Mesothelial cell of epicardium (in vitro differentiated cells): Measurements from ENCODE around the gene SKA3. TPM values are rescaled to one million over a fixed set of nuclear protein-coding genes. Genes with fewer than 3 reads are reported as not detected.
"Not testable (repeated sequence)": the region's sequence is repeated elsewhere in the genome, so short reads cannot be mapped to it uniquely, and the experiment has no call there.

Experiments used
- DNase-seq, 2 experiments: peaks; one replicate each; pipeline ENCODE4 v3.0.0; 2021; ENCODE audit warnings: low spot score in 2 of 2; ENCODE audit not compliant: unreplicated experiment in 2 of 2
- H3K27ac Mint-ChIP-seq: 2 replicates; pipeline ENCODE4 v1.8.0; 2021; ENCODE audit warnings: mixed read lengths
- H3K27me3 Mint-ChIP-seq: 2 replicates; pipeline ENCODE4 v1.8.0; 2021; ENCODE audit warnings: low read depth, mixed read lengths
- H3K36me3 Mint-ChIP-seq: 2 replicates; pipeline ENCODE4 v1.8.0; 2021; ENCODE audit warnings: mixed read lengths
- H3K4me1 Mint-ChIP-seq: 2 replicates; pipeline ENCODE4 v1.8.0; 2021; ENCODE audit warnings: mixed read lengths
- H3K4me3 Mint-ChIP-seq: 2 replicates; pipeline ENCODE4 v1.8.0; 2021; ENCODE audit warnings: mild to moderate bottlenecking, moderate library complexity, mixed read lengths
- H3K9me3 Mint-ChIP-seq: 2 replicates; pipeline ENCODE4 v1.8.0; 2021; ENCODE audit warnings: mixed read lengths
- total RNA-seq: library from RNA; stranded (reverse); gene quantifications from 3 replicates; pipeline ENCODE4 v1.2.1, GENCODE V29; 2021
- TF ChIP-seq, protein P1 (sequence below): fragments of 200-600 bp; sonication (generic); IDR thresholded peaks from one replicate; pipeline ENCODE4 v1.5.0; 2021; ENCODE audit warnings: antibody characterized with exemption; ENCODE audit not compliant: unreplicated experiment

Gene SKA3
- total RNA-seq, 1 donor from 2014 or later: 9.3 TPM

DNA sequence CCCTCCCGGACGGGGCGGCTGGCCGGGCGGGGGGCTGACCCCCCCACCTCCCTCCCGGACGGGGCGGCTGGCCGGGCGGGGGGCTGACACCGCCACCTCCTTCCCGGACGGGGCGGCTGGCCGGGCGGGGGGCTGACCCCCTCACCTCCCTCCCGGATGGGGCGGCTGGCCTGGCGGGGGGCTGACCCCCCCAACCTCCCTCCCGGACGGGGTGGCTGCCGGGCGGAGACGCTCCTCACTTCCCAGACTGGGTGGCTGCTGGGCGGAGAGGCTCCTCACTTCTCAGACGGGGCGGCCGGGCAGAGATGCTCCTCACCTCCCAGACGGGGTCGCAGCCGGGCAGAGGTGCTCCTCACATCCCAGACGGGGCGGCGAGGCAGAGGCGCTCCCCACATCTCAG lies 10.1 kb upstream of the SKA3 start:
- not testable (repeated sequence) for DNase-seq

DNA sequence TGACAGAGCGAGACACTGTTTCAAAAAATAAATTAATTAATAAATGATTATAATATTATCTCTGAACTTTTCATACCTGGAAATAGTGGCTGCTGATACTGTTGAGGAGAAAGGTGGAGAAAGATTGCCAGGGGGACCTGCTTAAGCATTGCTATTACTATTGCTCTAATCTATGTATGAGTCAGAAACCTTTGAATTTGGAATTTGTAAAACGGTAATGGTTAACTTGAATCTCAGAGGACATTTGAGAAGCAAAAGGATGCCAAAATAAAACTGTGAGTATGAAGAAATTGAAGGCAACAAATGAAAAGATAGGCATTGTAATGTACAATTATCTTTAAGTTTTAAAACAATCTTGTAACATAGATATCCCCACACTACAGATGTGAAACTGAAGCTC lies 5.3 kb upstream of the SKA3 start:
- no peak for DNase-seq
- H3K36me3 Mint-ChIP-seq: no peaks in the 10 kb centered on the region

More for the DNA sequence above, 10.1 kb upstream of the SKA3 start:
- H3K9me3 Mint-ChIP-seq: peaks cover 15% of the 10 kb centered on the region
- not testable (repeated sequence) for H3K36me3 Mint-ChIP-seq, H3K27me3 Mint-ChIP-seq, H3K4me1 Mint-ChIP-seq, H3K27ac Mint-ChIP-seq, H3K4me3 Mint-ChIP-seq

DNA sequence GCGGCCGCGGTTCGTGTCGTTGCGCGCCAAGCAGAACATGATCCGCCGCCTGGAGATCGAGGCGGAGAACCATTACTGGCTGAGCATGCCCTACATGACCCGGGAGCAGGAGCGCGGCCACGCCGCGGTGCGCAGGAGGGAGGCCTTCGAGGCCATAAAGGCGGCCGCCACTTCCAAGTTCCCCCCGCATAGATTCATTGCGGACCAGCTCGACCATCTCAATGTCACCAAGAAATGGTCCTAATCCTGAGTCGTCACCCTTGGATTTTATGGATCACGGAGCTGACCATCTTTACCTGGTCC lies 581 bp upstream of the SKA3 start:
- peaks cover 12% of the 10 kb centered on the region for H3K4me1 Mint-ChIP-seq
- peak overlapping the region; percentile 98 for H3K27ac Mint-ChIP-seq
- DNase-seq: no peak
- peak overlapping the region; percentile 96 for H3K4me3 Mint-ChIP-seq
- no peaks in the 10 kb centered on the region for H3K36me3 Mint-ChIP-seq
- no peaks in the 10 kb centered on the region for H3K9me3 Mint-ChIP-seq
- H3K27me3 Mint-ChIP-seq: no peaks in the 10 kb centered on the region
- TF ChIP-seq, protein P1, sequence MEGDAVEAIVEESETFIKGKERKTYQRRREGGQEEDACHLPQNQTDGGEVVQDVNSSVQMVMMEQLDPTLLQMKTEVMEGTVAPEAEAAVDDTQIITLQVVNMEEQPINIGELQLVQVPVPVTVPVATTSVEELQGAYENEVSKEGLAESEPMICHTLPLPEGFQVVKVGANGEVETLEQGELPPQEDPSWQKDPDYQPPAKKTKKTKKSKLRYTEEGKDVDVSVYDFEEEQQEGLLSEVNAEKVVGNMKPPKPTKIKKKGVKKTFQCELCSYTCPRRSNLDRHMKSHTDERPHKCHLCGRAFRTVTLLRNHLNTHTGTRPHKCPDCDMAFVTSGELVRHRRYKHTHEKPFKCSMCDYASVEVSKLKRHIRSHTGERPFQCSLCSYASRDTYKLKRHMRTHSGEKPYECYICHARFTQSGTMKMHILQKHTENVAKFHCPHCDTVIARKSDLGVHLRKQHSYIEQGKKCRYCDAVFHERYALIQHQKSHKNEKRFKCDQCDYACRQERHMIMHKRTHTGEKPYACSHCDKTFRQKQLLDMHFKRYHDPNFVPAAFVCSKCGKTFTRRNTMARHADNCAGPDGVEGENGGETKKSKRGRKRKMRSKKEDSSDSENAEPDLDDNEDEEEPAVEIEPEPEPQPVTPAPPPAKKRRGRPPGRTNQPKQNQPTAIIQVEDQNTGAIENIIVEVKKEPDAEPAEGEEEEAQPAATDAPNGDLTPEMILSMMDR: no peak

More for the DNA sequence above, 5.3 kb upstream of the SKA3 start:
- TF ChIP-seq, protein P1: no peak
- Mint-ChIP-seq H3K27me3 (no peaks in the 10 kb centered on the region), H3K4me3 (no peak overlapping the region), H3K4me1 (peaks cover 10% of the 10 kb centered on the region), H3K9me3 (peaks cover 9% of the 10 kb centered on the region), H3K27ac (no peak overlapping the region)

DNA sequence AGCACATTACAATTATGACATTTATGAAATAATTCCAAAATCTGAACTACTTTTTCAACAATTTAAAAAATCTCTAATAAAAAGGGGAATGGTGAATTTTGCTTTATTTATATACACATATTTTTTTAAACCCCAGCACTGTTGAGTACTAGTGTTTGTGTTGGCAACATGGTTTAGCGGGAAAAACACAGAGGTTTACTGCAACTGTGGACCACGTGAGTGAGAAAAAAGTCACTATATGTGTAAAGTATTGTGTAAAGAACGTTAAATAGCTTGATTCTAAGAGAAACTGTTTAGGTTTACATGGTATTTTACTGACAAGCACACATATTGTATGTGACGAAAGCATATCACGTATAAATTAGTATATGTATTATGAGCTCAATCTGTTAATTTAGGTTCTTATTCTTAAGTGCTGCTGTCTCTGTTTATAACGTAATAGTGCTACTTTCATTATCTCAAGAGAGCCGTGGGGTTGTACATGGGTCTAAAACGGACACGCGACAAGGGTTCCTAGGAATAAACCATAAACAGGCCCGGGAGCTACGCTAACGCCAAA lies 617 bp downstream of the SKA3 start:
- no peaks in the 10 kb centered on the region for H3K9me3 Mint-ChIP-seq
- peaks cover 12% of the 10 kb centered on the region for H3K4me1 Mint-ChIP-seq
- no peak for DNase-seq
- no peaks in the 10 kb centered on the region for H3K27me3 Mint-ChIP-seq
- peak overlapping the region; percentile 96 for H3K4me3 Mint-ChIP-seq
- TF ChIP-seq, protein P1: no peak
- H3K36me3 Mint-ChIP-seq: no peaks in the 10 kb centered on the region
- H3K27ac Mint-ChIP-seq: peak overlapping the region; percentile 98

DNA sequence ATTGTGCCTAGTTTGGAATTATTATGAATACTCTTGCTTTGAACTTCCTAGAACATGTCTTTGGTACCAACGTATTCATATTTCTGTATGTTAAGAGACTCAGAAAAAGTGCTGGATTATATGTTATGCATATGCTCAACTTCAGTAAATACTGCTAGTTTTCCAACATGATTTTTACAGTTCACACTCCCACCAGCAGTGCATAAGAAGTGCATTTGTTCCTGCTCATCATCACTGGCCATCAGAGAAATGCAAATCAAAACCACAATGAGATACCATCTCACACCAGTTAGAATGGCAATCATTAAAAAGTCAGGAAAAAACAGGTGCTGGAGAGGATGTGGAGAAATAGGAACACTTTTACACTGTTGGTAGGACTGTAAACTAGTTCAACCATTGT lies 2.6 kb downstream of the SKA3 start:
- H3K4me3 Mint-ChIP-seq, H3K27me3 Mint-ChIP-seq, H3K9me3 Mint-ChIP-seq, H3K36me3 Mint-ChIP-seq, DNase-seq, H3K27ac Mint-ChIP-seq: not testable (repeated sequence)
- peaks cover 12% of the 10 kb centered on the region for H3K4me1 Mint-ChIP-seq

DNA sequence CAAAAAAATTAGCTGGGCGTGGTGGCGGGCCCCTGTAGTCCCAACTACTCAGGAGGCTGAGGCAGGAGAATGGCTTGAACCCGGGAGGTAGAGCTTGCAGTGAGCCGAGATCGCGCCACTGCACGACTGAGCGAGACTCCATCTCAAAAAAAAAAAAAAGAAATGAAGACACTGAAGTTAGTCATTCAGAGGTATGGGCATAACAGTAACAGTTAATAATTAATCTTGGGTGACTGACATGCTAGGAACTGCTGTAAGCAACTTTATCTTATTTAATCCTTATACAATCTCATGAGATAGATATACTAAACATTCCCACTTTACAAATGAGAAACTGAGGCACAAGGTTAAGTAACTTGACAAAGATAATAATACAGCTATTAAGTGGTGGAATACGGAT lies 4.9 kb downstream of the SKA3 start:
- Mint-ChIP-seq H3K4me3 (no peak overlapping the region), H3K36me3 (peaks cover 3% of the 10 kb centered on the region), H3K27ac (no peak overlapping the region), H3K27me3 (no peaks in the 10 kb centered on the region), H3K9me3 (no peaks in the 10 kb centered on the region), H3K4me1 (peaks cover 2% of the 10 kb centered on the region)
- TF ChIP-seq, protein P1: no peak
- DNase-seq: no peak

DNA sequence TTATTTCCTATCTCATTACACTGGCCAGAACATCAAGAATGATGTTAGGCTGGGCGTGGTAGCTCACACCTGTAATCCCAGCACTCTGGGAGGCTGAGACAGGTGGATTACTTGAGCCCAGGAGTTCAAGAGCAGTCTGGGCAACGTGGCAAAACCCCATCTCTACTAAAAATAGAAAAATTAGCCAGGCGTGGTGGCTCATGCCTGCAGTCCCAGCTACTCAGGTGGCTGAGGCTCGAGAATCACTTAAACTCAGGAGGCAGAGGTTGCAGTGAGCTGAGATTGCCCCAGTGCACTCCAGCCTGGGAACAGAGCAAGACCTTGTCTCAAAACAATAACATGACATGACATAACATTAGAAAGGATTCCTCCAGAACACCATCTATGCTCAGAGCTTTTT lies 10.7 kb downstream of the SKA3 start:
- H3K27ac Mint-ChIP-seq, H3K27me3 Mint-ChIP-seq, DNase-seq, H3K4me1 Mint-ChIP-seq, H3K36me3 Mint-ChIP-seq, H3K4me3 Mint-ChIP-seq, H3K9me3 Mint-ChIP-seq: not testable (repeated sequence)
